GM12891 (cell line): Measurements from ENCODE around the gene GNG11.

Experiments
- PAX5 ChIP-seq: IDR thresholded peaks from 2 replicates; pipeline ENCODE4 v1.6.1; 2011; ENCODE audit warnings: low read length, moderate library complexity, mild to moderate bottlenecking; ENCODE audit not compliant: insufficient read depth, severe bottlenecking
- POLR2A ChIP-seq: IDR thresholded peaks from 2 replicates; pipeline ENCODE4 v1.6.1; 2011; ENCODE audit warnings: low read depth, low read length, control low read depth
- POLR2AphosphoS5 ChIP-seq: IDR thresholded peaks from 2 replicates; pipeline ENCODE4 v1.6.1; 2011; ENCODE audit warnings: low read depth, low read length, control low read depth
- SPI1 ChIP-seq: IDR thresholded peaks from 2 replicates; pipeline ENCODE4 v1.6.1; 2011; ENCODE audit warnings: low read depth, low read length, control low read depth
- TAF1 ChIP-seq: IDR thresholded peaks from 2 replicates; pipeline ENCODE4 v1.6.1; 2011; ENCODE audit warnings: low read depth, low read length, control low read depth

DNA sequence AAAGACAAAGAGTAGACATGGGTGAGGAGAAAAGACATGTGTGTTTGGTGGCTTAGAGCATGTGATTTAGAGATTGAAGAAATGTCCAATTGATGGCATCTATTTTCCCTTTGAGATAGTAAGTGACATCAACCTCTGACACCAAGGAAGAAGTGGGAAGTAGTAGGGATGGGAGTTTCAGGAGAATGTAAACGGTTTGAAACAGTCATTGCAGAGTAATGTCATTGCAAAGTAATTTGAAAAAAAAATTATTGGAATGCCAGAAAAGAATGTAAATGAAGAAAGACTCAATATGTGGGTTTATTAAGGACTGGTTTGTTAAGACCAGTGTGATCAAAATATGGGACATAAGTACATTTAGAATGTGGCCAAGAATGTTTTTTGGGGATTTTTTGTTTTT, 26.6 kb downstream of the GNG11 start:
- TF ChIP-seq POLR2A (no peak), POLR2AphosphoS5 (no peak), PAX5 (no peak), TAF1 (no peak), SPI1 (no peak)
